ENCODE results near the gene ARHGAP30.
"Not testable (repeated sequence)": the region's sequence is repeated elsewhere in the genome, so short reads cannot be mapped to it uniquely, and the experiment has no call there.

Gene ARHGAP30

GRCh38 chr1:161019751-161020495 lies 49.8 kb downstream of the ARHGAP30 start:
- Histone ChIP-seq H3K9ac (ENCODE audit: low read depth, low read length) (peak overlapping the region; percentile 91), H3K36me3 (ENCODE audit: control insufficient read depth, insufficient read depth, low read length) (no peaks in the 10 kb centered on the region), H3K27me3 (ENCODE audit: control insufficient read depth, insufficient read depth, low read length) (no peaks in the 10 kb centered on the region), H3K4me1 (ENCODE audit: control insufficient read depth, insufficient read depth, low read length) (peaks cover 23% of the 10 kb centered on the region), H3K4me3 (ENCODE audit: low read depth, low read length) (peak overlapping the region; percentile 93), H3K27ac (ENCODE audit: low read depth, low read length) (peak overlapping the region; percentile 98), H3K9me3 (ENCODE audit: control insufficient read depth, insufficient read depth, low read length) (no peaks in the 10 kb centered on the region)

- not testable (repeated sequence) for H3K36me3 ChIP-seq (ENCODE audit: control insufficient read depth, insufficient read depth, low read length); H3K27me3 ChIP-seq (ENCODE audit: control insufficient read depth, insufficient read depth, low read length); H3K9me3 ChIP-seq (ENCODE audit: control insufficient read depth, insufficient read depth, low read length)
- peaks cover 27% of the 10 kb centered on the region for H3K4me1 ChIP-seq (ENCODE audit: control insufficient read depth, insufficient read depth, low read length)
- peak overlapping the region; percentile 93 for H3K4me3 ChIP-seq (ENCODE audit: low read depth, low read length)
- H3K27ac ChIP-seq (ENCODE audit: low read depth, low read length): peak overlapping the region; percentile 71
- 0 out of 2 replicates have a peak overlapping the region, but pooled peaks have one; percentile 7 for H3K9ac ChIP-seq (ENCODE audit: low read depth, low read length)
Observed at GRCh38 chr1:161019111-161019660, 50.5 kb downstream of the ARHGAP30 start.

DNA sequence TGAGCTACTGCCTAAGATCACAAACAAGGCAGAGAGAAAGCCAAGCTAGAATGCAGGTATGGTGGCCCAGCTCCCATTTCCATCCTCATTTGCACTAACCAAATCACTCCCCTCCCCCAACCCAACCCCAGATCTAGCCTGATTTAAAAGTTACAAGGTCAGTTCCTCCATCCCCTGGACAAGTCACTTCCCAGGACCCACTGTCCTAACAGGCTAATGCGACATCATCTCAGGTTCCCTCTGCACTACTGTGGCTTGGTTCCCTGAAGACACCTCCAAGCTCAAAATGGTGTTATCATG lies 51.1 kb downstream of the ARHGAP30 start:
- Histone ChIP-seq H3K27ac (ENCODE audit: low read depth, low read length) (peak overlapping the region; percentile 71), H3K9ac (ENCODE audit: low read depth, low read length) (0 out of 2 replicates have a peak overlapping the region, but pooled peaks have one; percentile 7), H3K4me1 (ENCODE audit: control insufficient read depth, insufficient read depth, low read length) (peaks cover 32% of the 10 kb centered on the region)

GRCh38 chr1:161017756-161018630 lies 51.7 kb downstream of the ARHGAP30 start:
- Histone ChIP-seq H3K27me3 (ENCODE audit: control insufficient read depth, insufficient read depth, low read length) (no peaks in the 10 kb centered on the region), H3K4me1 (ENCODE audit: control insufficient read depth, insufficient read depth, low read length) (peaks cover 38% of the 10 kb centered on the region), H3K9ac (ENCODE audit: low read depth, low read length) (no peak overlapping the region; the same call in 1 of the 2 replicates), H3K9me3 (ENCODE audit: control insufficient read depth, insufficient read depth, low read length) (no peaks in the 10 kb centered on the region), H3K27ac (ENCODE audit: low read depth, low read length) (peak overlapping the region; percentile 71), H3K36me3 (ENCODE audit: control insufficient read depth, insufficient read depth, low read length) (peaks cover 15% of the 10 kb centered on the region), H3K4me3 (ENCODE audit: low read depth, low read length) (peak overlapping the region; percentile 93)

More for the DNA sequence above, 51.1 kb downstream of the ARHGAP30 start:
- no peaks in the 10 kb centered on the region for H3K9me3 ChIP-seq (ENCODE audit: control insufficient read depth, insufficient read depth, low read length)
- H3K36me3 ChIP-seq (ENCODE audit: control insufficient read depth, insufficient read depth, low read length): peaks cover 9% of the 10 kb centered on the region
- H3K4me3 ChIP-seq (ENCODE audit: low read depth, low read length): peak overlapping the region; percentile 93
- H3K27me3 ChIP-seq (ENCODE audit: control insufficient read depth, insufficient read depth, low read length): no peaks in the 10 kb centered on the region

GRCh38 chr1:161017181-161017580 lies 52.5 kb downstream of the ARHGAP30 start:
- H3K9me3 ChIP-seq (ENCODE audit: control insufficient read depth, insufficient read depth, low read length); H3K9ac ChIP-seq (ENCODE audit: low read depth, low read length); H3K27me3 ChIP-seq (ENCODE audit: control insufficient read depth, insufficient read depth, low read length): not testable (repeated sequence)
- Histone ChIP-seq H3K4me3 (ENCODE audit: low read depth, low read length) (peak overlapping the region; percentile 93; the same call in 1 of the 2 replicates), H3K4me1 (ENCODE audit: control insufficient read depth, insufficient read depth, low read length) (peaks cover 38% of the 10 kb centered on the region), H3K36me3 (ENCODE audit: control insufficient read depth, insufficient read depth, low read length) (peaks cover 18% of the 10 kb centered on the region), H3K27ac (ENCODE audit: low read depth, low read length) (peak overlapping the region; percentile 71)

DNA sequence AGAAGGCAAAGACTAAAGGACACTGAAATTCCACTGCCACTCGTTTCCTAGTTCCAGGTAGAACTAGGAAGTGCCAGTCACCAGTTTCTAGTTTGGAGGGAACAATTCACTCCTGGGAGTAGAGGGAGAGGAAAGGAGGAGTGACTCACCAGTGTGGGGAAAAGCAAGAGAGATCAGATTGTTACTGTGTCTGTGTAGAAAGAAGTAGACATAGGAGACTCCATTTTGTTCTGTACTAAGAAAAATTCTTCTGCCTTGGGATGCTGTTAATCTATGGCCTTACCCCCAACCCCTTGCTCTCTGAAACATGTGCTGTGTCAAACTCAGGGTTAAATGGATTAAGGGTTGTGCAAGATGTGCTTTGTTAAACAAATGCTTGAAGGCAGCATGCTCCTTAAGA lies 53.0 kb downstream of the ARHGAP30 start:
- Histone ChIP-seq H3K27ac (ENCODE audit: low read depth, low read length) (peak overlapping the region; percentile 47), H3K4me1 (ENCODE audit: control insufficient read depth, insufficient read depth, low read length) (peaks cover 36% of the 10 kb centered on the region), H3K36me3 (ENCODE audit: control insufficient read depth, insufficient read depth, low read length) (peaks cover 18% of the 10 kb centered on the region)
- not testable (repeated sequence) for H3K9me3 ChIP-seq (ENCODE audit: control insufficient read depth, insufficient read depth, low read length); H3K27me3 ChIP-seq (ENCODE audit: control insufficient read depth, insufficient read depth, low read length); H3K9ac ChIP-seq (ENCODE audit: low read depth, low read length); H3K4me3 ChIP-seq (ENCODE audit: low read depth, low read length)

DNA sequence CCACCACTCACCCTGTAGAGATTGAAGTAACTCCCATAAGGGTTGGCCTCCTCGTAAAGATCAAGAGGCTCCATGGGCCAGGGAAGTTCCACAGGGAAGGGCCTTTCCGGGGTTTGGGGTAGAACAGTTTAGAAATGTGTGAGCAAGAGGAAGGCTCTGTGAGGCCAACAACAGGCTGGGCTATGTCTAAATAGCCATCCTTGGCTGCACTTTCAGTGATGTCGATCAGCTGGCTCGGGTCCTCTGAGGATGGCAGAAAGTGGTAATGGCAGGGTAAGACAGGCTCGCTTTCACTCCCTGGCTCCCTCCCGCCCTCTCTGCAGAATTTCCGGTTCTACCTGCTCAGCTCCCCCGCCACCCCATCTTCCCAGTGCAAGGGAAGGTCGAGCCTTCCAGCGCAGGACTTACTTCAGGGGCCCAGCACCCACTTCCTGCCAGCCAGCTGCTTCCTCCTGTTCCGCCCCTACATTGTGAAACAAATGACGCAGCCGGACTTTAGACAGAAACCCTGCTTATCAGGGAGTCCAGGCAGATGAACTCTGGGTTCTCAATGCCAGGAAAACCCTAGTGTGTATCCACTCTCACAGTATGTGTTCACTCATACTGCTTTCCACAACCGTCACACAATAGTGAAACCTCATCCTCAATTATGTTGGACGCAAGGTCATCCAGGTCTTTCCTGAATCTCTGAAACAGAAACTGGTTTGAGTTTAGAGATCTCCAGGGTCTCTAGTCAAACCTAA lies 56.0 kb downstream of the ARHGAP30 start:
- no peaks in the 10 kb centered on the region for H3K9me3 ChIP-seq (ENCODE audit: control insufficient read depth, insufficient read depth, low read length)
- peak overlapping the region; percentile 73 for H3K27ac ChIP-seq (ENCODE audit: low read depth, low read length)
- no peaks in the 10 kb centered on the region for H3K27me3 ChIP-seq (ENCODE audit: control insufficient read depth, insufficient read depth, low read length)
- peaks cover 26% of the 10 kb centered on the region for H3K36me3 ChIP-seq (ENCODE audit: control insufficient read depth, insufficient read depth, low read length)
- H3K4me1 ChIP-seq (ENCODE audit: control insufficient read depth, insufficient read depth, low read length): peaks cover 32% of the 10 kb centered on the region
- H3K4me3 ChIP-seq (ENCODE audit: low read depth, low read length): 0 out of 2 replicates have a peak overlapping the region, but pooled peaks have one; percentile 23
- H3K9ac ChIP-seq (ENCODE audit: low read depth, low read length): no peak overlapping the region

DNA sequence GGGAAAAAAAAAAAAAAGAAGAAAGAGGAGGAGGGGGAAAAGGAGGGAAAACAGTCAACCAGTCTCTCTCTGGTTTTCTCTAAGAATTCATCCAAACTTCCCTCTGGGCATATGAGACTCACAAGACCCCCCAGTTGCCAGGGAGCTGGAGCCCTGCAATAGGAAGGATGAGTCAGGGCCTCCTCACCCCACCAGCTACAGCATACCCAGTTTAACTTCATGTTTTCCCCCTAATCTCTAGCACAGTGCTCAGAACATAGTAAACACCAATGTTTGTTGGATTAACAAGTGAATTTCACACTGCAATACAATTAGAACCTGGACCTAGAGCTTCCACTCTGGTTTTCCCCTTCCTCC lies 56.6 kb downstream of the ARHGAP30 start:
- Histone ChIP-seq H3K27me3 (ENCODE audit: control insufficient read depth, insufficient read depth, low read length) (no peaks in the 10 kb centered on the region), H3K4me3 (ENCODE audit: low read depth, low read length) (no peak overlapping the region), H3K9me3 (ENCODE audit: control insufficient read depth, insufficient read depth, low read length) (no peaks in the 10 kb centered on the region), H3K4me1 (ENCODE audit: control insufficient read depth, insufficient read depth, low read length) (peaks cover 26% of the 10 kb centered on the region), H3K36me3 (ENCODE audit: control insufficient read depth, insufficient read depth, low read length) (peaks cover 26% of the 10 kb centered on the region), H3K9ac (ENCODE audit: low read depth, low read length) (no peak overlapping the region), H3K27ac (ENCODE audit: low read depth, low read length) (peak overlapping the region; percentile 73)

DNA sequence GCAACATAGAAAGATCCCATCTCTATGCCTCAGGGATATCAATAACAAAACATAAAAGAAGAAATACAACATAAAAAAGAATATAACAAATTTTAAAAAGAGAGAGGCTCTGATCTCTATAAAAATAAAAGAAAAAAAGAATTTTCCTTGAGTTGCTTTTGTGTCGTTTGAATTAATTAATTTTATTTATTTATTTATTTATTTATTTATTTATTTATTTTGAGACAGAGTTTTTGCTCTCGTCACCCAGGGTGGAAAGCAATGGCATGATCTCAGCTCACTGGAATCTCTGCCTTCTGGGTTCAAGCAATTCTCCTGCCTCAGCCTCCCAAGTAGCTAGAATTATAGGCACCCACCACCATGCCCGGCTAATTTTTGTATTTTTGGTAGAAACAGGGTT lies 57.3 kb downstream of the ARHGAP30 start:
- Histone ChIP-seq H3K9ac (ENCODE audit: low read depth, low read length) (no peak overlapping the region), H3K4me3 (ENCODE audit: low read depth, low read length) (no peak overlapping the region), H3K36me3 (ENCODE audit: control insufficient read depth, insufficient read depth, low read length) (peaks cover 31% of the 10 kb centered on the region), H3K27ac (ENCODE audit: low read depth, low read length) (no peak overlapping the region), H3K9me3 (ENCODE audit: control insufficient read depth, insufficient read depth, low read length) (no peaks in the 10 kb centered on the region), H3K27me3 (ENCODE audit: control insufficient read depth, insufficient read depth, low read length) (no peaks in the 10 kb centered on the region), H3K4me1 (ENCODE audit: control insufficient read depth, insufficient read depth, low read length) (peaks cover 20% of the 10 kb centered on the region)

DNA sequence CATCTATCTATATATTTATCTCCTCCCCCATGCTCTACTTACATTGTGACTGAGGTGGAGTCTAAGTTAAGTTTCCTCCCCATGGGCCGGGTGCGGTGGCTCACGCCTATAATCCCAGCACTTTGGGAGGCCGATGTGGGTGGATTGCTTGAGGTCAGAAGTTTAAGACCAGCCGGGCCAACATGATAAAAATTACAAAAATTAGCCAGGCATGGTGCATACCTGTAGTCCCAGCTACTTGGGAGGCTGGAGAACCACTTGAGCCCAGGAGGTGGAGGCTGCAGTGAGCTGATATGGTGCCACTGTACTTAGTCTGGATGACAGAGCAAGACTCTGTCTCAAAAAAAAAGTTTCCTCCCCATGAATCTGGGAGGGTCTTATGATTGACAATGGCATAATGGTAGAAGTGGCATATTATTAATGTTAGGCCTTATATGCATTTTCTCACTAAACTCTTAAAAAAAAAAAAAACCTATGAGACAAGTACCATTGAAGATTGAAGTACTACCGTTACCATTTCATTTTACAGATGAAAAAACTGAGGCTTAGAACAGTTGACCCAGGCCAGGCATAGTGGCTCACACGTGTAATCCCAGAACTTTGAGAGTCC lies 60.0 kb downstream of the ARHGAP30 start:
- no peak overlapping the region for H3K9ac ChIP-seq (ENCODE audit: low read depth, low read length)
- H3K4me1 ChIP-seq (ENCODE audit: control insufficient read depth, insufficient read depth, low read length): peaks cover 16% of the 10 kb centered on the region
- no peaks in the 10 kb centered on the region for H3K27me3 ChIP-seq (ENCODE audit: control insufficient read depth, insufficient read depth, low read length)
- no peak overlapping the region for H3K4me3 ChIP-seq (ENCODE audit: low read depth, low read length)
- peaks cover 31% of the 10 kb centered on the region for H3K36me3 ChIP-seq (ENCODE audit: control insufficient read depth, insufficient read depth, low read length)
- H3K9me3 ChIP-seq (ENCODE audit: control insufficient read depth, insufficient read depth, low read length): no peaks in the 10 kb centered on the region
- no peak overlapping the region for H3K27ac ChIP-seq (ENCODE audit: low read depth, low read length)
